Endodermal cell (in vitro differentiated cells): ENCODE measurements around the gene LDLRAD4. TPM values are rescaled to one million over a fixed set of nuclear protein-coding genes. Genes with fewer than 3 reads are reported as not detected.

Experiments
- DNase-seq: peaks from one replicate; pipeline ENCODE4 v3.0.0-alpha.2; 2017
- H3K27ac ChIP-seq: 2 replicates; pipeline ENCODE4 v1.5.1; 2013; ENCODE audit warnings: mild to moderate bottlenecking, low read depth, low read length, moderate library complexity
- H3K27me3 ChIP-seq: 2 replicates; pipeline ENCODE4 v1.6.1; 2013; ENCODE audit warnings: mild to moderate bottlenecking, low read length, moderate library complexity; ENCODE audit not compliant: insufficient read depth, control insufficient read depth, poor library complexity, severe bottlenecking
- H3K36me3 ChIP-seq: 2 replicates; pipeline ENCODE4 v1.7.0; 2013; ENCODE audit warnings: mild to moderate bottlenecking, low read length, moderate library complexity; ENCODE audit not compliant: control insufficient read depth, insufficient read depth
- H3K4me1 ChIP-seq: one replicate; pipeline ENCODE4 v1.7.0; 2013; ENCODE audit warnings: low read length; ENCODE audit not compliant: control insufficient read depth, insufficient read depth
- H3K4me3 ChIP-seq: 2 replicates; pipeline ENCODE4 v1.5.1; 2013; ENCODE audit warnings: mild to moderate bottlenecking, low read length, moderate library complexity
- H3K9ac ChIP-seq: 2 replicates; pipeline ENCODE4 v1.6.1; 2013; ENCODE audit warnings: mild to moderate bottlenecking, low read length, moderate library complexity; ENCODE audit not compliant: poor library complexity, severe bottlenecking; ENCODE audit errors: extremely low read depth
- H3K9me3 ChIP-seq: 2 replicates; pipeline ENCODE4 v1.6.1; 2013; ENCODE audit warnings: mild to moderate bottlenecking, low read length, moderate library complexity; ENCODE audit not compliant: control insufficient read depth
- H3K27ac Mint-ChIP-seq: 2 replicates; pipeline ENCODE4 v1.8.0; 2020; ENCODE audit warnings: mixed read lengths
- H3K27me3 Mint-ChIP-seq: 2 replicates; pipeline ENCODE4 v1.8.0; 2021; ENCODE audit warnings: mild to moderate bottlenecking, mixed read lengths; ENCODE audit not compliant: insufficient read depth
- H3K36me3 Mint-ChIP-seq: 2 replicates; pipeline ENCODE4 v1.8.0; 2020; ENCODE audit warnings: low read depth, mixed read lengths
- H3K4me1 Mint-ChIP-seq: 2 replicates; pipeline ENCODE4 v1.8.0; 2020; ENCODE audit warnings: mixed read lengths
- H3K4me3 Mint-ChIP-seq: 2 replicates; pipeline ENCODE4 v1.8.0; 2020; ENCODE audit warnings: mild to moderate bottlenecking, moderate library complexity, mixed read lengths
- H3K9me3 Mint-ChIP-seq: 2 replicates; pipeline ENCODE4 v1.8.0; 2020; ENCODE audit warnings: mild to moderate bottlenecking, mixed read lengths
- CTCF ChIP-seq: fragments of 200-600 bp; sonication (generic); conservative IDR thresholded peaks from 2 replicates; pipeline ENCODE4 v1.5.0; 2021; ENCODE audit warnings: antibody characterized with exemption, mild to moderate bottlenecking
- WGBS, 2 experiments: methylation state at CpG; one replicate each; pipeline versions ENCODE4 v1.1.5 to v1.1.7; 2013; ENCODE audit warnings: missing lambda C conversion rate in 2 of 2, mixed read lengths in 1 of 2; ENCODE audit not compliant: insufficient coverage in 1 of 2, insufficient read length in 1 of 2; 5-methylcytosine and 5-hydroxymethylcytosine counted together
- total RNA-seq, 2 donors: library from RNA; stranded (reverse); fragmentation: NEBNext Ultra II Directional in 1 of 2; extraction: Animal tissue kit (Norgen Biotek cat#: 25700) in 1 of 2; gene quantifications; 2 replicates in 1 of 2; 3 replicates in 1 of 2; pipeline ENCODE4 v1.2.1, GENCODE V29; 2021

LDLRAD4 gene
- total RNA-seq, 2 donors from 2014 or later = 14.9 to 15.1 TPM

GRCh38 chr18:13187498-13187897 is 31.1 kb upstream of the LDLRAD4 start:
- H3K9me3 Mint-ChIP-seq = no peaks in the 10 kb centered on the region
- no peak overlapping the region for H3K27ac Mint-ChIP-seq
- H3K27me3 Mint-ChIP-seq = peaks cover 7% of the 10 kb centered on the region
- peaks cover 6% of the 10 kb centered on the region for H3K4me1 Mint-ChIP-seq
- Histone ChIP-seq H3K27me3 (no peaks in the 10 kb centered on the region), H3K27ac (no peak overlapping the region), H3K9ac (no peak overlapping the region), H3K4me1 (no peaks in the 10 kb centered on the region), H3K9me3 (no peaks in the 10 kb centered on the region), H3K4me3 (no peak overlapping the region), H3K36me3 (no peaks in the 10 kb centered on the region)
- WGBS, 2 experiments = 94% methylated on average over 4 of the region's 4 CpGs; no CpG with 5 or more reads in 1 of the 2 experiments
- H3K4me3 Mint-ChIP-seq = no peak overlapping the region
- no peak for DNase-seq
- TF ChIP-seq CTCF = no peak
- H3K36me3 Mint-ChIP-seq = no peaks in the 10 kb centered on the region

GRCh38 chr18:13191031-13191430 is 27.5 kb upstream of the LDLRAD4 start:
- no peaks in the 10 kb centered on the region for H3K27me3 ChIP-seq
- no peak overlapping the region for H3K4me3 ChIP-seq
- 79 to 82% methylated on average over 3 of the region's 3 CpGs for WGBS, 2 experiments
- H3K36me3 ChIP-seq = no peaks in the 10 kb centered on the region
- no peak overlapping the region for H3K27ac ChIP-seq
- H3K4me1 ChIP-seq = no peaks in the 10 kb centered on the region
- DNase-seq = no peak
- no peak overlapping the region for H3K27ac Mint-ChIP-seq
- no peak overlapping the region for H3K9ac ChIP-seq
- no peaks in the 10 kb centered on the region for H3K27me3 Mint-ChIP-seq
- H3K36me3 Mint-ChIP-seq = no peaks in the 10 kb centered on the region
- H3K9me3 ChIP-seq = no peaks in the 10 kb centered on the region
- TF ChIP-seq CTCF = no peak
- peaks cover 6% of the 10 kb centered on the region for H3K4me1 Mint-ChIP-seq
- peaks cover under 1% of the 10 kb centered on the region for H3K9me3 Mint-ChIP-seq
- no peak overlapping the region for H3K4me3 Mint-ChIP-seq

GRCh38 chr18:13191779-13192178 is 26.8 kb upstream of the LDLRAD4 start:
- no peaks in the 10 kb centered on the region for H3K4me1 ChIP-seq
- no peak overlapping the region for H3K4me3 ChIP-seq
- peaks cover 6% of the 10 kb centered on the region for H3K4me1 Mint-ChIP-seq
- H3K36me3 ChIP-seq = no peaks in the 10 kb centered on the region
- DNase-seq = peak; percentile 73
- no peaks in the 10 kb centered on the region for H3K9me3 ChIP-seq
- H3K4me3 Mint-ChIP-seq = no peak overlapping the region
- no peak overlapping the region for H3K27ac Mint-ChIP-seq
- TF ChIP-seq CTCF = no peak
- H3K27ac ChIP-seq = no peak overlapping the region
- 83 to 85% methylated on average over 1 to 7 of the region's 7 CpGs for WGBS, 2 experiments
- peaks cover 3% of the 10 kb centered on the region for H3K9me3 Mint-ChIP-seq
- peaks cover 2% of the 10 kb centered on the region for H3K27me3 Mint-ChIP-seq
- no peaks in the 10 kb centered on the region for H3K36me3 Mint-ChIP-seq
- no peak overlapping the region for H3K9ac ChIP-seq
- no peaks in the 10 kb centered on the region for H3K27me3 ChIP-seq
